OCI-LY1 (cell line): ENCODE data around the gene STRA6.

Experiments used
- H2AFZ ChIP-seq: fragments of 200-600 bp; sonication (generic), shearing (Covaris generic); 2 replicates; pipeline ENCODE4 v1.6.0; 2014; ENCODE audit warnings: antibody characterized with exemption, mild to moderate bottlenecking, low read length
- H3F3A ChIP-seq: fragments of 200-600 bp; sonication (generic), shearing (Covaris generic); 2 replicates; pipeline ENCODE4 v1.6.0; 2014; ENCODE audit warnings: mild to moderate bottlenecking, antibody characterized with exemption, low read length, moderate library complexity; ENCODE audit not compliant: insufficient read depth
- H3K27ac ChIP-seq: fragments of 200-600 bp; sonication (generic); 2 replicates; pipeline ENCODE4 v1.5.1; 2014; ENCODE audit warnings: low read length, mixed run types, mild to moderate bottlenecking, low read depth; ENCODE audit not compliant: poor library complexity, severe bottlenecking
- H3K27me3 ChIP-seq: fragments of 200-600 bp; sonication (generic); 2 replicates; pipeline ENCODE4 v1.6.0; 2014; ENCODE audit warnings: antibody characterized with exemption, mild to moderate bottlenecking, low read length, moderate library complexity; ENCODE audit not compliant: insufficient read depth
- H3K36me3 ChIP-seq: fragments of 200-600 bp; sonication (generic); 2 replicates; pipeline ENCODE4 v1.6.1; 2014; ENCODE audit warnings: mild to moderate bottlenecking, antibody characterized with exemption, low read length, moderate library complexity, mixed read lengths; ENCODE audit not compliant: insufficient read depth
- H3K4me1 ChIP-seq: fragments of 200-600 bp; sonication (generic); 2 replicates; pipeline ENCODE4 v1.5.1; 2014; ENCODE audit warnings: mild to moderate bottlenecking, low read length, moderate library complexity; ENCODE audit not compliant: insufficient read depth, severe bottlenecking
- H3K4me2 ChIP-seq: fragments of 200-600 bp; sonication (generic), shearing (Covaris generic); 2 replicates; pipeline ENCODE4 v1.6.1; 2014; ENCODE audit warnings: low read length
- H3K4me3 ChIP-seq: fragments of 200-600 bp; sonication (generic); 2 replicates; pipeline ENCODE4 v1.5.1; 2014; ENCODE audit warnings: low read length, low read depth, mild to moderate bottlenecking, mixed read lengths; ENCODE audit not compliant: poor library complexity, severe bottlenecking
- H3K79me2 ChIP-seq: fragments of 200-600 bp; shearing (Covaris generic); 2 replicates; pipeline ENCODE4 v1.6.1; 2016; ENCODE audit warnings: mixed run types, low read length, mixed read lengths; ENCODE audit not compliant: insufficient read depth
- H3K9ac ChIP-seq: fragments of 200-600 bp; sonication (generic), shearing (Covaris generic); 2 replicates; pipeline ENCODE4 v1.6.1; 2014; ENCODE audit warnings: mild to moderate bottlenecking, low read length, mixed read lengths
- H3K9me2 ChIP-seq: fragments of 200-600 bp; sonication (generic), shearing (Covaris generic); 2 replicates; pipeline ENCODE4 v1.6.1; 2014; ENCODE audit warnings: low read depth, mild to moderate bottlenecking, low read length, mixed read lengths
- H3K9me3 ChIP-seq: fragments of 200-600 bp; shearing (Covaris generic); 2 replicates; pipeline ENCODE4 v1.6.1; 2014; ENCODE audit warnings: low read length, mixed read lengths
- H4K20me1 ChIP-seq: fragments of 200-600 bp; sonication (generic), shearing (Covaris generic); 2 replicates; pipeline ENCODE4 v1.6.0; 2016; ENCODE audit warnings: mild to moderate bottlenecking, low read length; ENCODE audit not compliant: insufficient read depth
- CTCF ChIP-seq: fragments of 200-600 bp; sonication (generic), shearing (Covaris generic); IDR thresholded peaks from 2 replicates; pipeline ENCODE4 v1.5.1; 2017; ENCODE audit warnings: mild to moderate bottlenecking, antibody characterized with exemption, low read length, moderate library complexity, mixed read lengths
- EZH2 ChIP-seq: fragments of 200-600 bp; sonication (generic), shearing (Covaris generic); IDR thresholded peaks from 2 replicates; pipeline ENCODE4 v1.8.0; 2017; ENCODE audit warnings: borderline replicate concordance, mixed run types, mild to moderate bottlenecking, antibody characterized with exemption, low read length, moderate library complexity, mixed read lengths

Gene STRA6

DNA sequence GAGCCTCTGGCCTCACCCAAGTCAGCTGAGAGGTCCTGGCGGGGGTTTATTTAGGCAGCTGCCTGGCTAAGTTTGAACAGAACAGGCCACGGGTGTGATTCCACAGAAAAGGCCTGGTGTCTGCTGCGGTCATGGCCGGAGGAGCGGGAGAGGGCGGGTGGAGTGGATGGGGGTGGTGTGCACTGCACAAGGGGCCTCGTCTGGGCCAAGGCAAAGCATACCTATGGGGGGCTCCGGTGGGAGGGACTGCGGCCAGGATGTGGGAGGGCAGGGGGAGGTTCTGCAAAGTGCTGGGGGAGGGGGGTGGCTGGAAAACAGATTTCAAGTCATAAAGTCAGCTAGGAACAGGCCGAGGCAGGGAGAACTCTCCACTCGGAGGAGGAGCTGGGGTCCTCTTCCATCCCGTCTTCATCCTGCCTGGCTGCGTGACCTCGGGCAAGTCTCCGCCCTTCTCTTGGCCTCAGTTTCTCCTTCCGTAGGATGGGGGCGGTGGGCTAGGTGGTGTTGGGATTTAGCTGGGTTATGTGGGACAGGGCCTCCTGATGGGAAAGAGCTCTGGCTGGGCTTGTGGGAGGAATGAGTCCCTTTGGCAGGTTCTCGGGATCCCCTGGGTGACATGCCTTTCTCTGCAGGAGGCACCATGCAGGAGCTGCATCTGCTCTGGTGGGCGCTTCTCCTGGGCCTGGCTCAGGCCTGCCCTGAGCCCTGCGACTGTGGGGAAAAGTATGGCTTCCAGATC is 28.2 kb downstream of the STRA6 start:
- H3K4me2 ChIP-seq, result no peak overlapping the region
- TF ChIP-seq EZH2 (no peak), CTCF (no peak)
- H2AFZ ChIP-seq, result no peak overlapping the region
- H4K20me1 ChIP-seq, result no peaks in the 10 kb centered on the region
- H3K9me2 ChIP-seq, result no peaks in the 10 kb centered on the region
- H3K27me3 ChIP-seq, result 0 out of 2 replicates have a peak, but pooled peaks cover 5% of the 10 kb centered on the region
- no peak overlapping the region for H3K27ac ChIP-seq
- H3K9me3 ChIP-seq, result no peaks in the 10 kb centered on the region
- no peaks in the 10 kb centered on the region for H3K36me3 ChIP-seq
- no peaks in the 10 kb centered on the region for H3K4me1 ChIP-seq
- no peak overlapping the region for H3K4me3 ChIP-seq
- no peaks in the 10 kb centered on the region for H3K79me2 ChIP-seq
- H3F3A ChIP-seq, result no peaks in the 10 kb centered on the region
- H3K9ac ChIP-seq, result no peak overlapping the region

- no peaks in the 10 kb centered on the region for H3K4me1 ChIP-seq
- no peak within 1 kb of the TSS for H3K4me2 ChIP-seq
- H3K4me3 ChIP-seq, result no peak within 1 kb of the TSS
- no peaks in the 10 kb centered on the region for H3K9me3 ChIP-seq
- no peaks in the 10 kb centered on the region for H3K79me2 ChIP-seq
- no peak within 1 kb of the TSS for H2AFZ ChIP-seq
- H3K9me2 ChIP-seq, result no peaks in the 10 kb centered on the region
- no peak within 1 kb of the TSS for H3K27ac ChIP-seq
- no peaks in the 10 kb centered on the region for H3K36me3 ChIP-seq
- no peaks in the 10 kb centered on the region for H4K20me1 ChIP-seq
- TF ChIP-seq EZH2 (no peak), CTCF (no peak)
- H3K9ac ChIP-seq, result no peak within 1 kb of the TSS
- 0 out of 2 replicates have a peak, but pooled peaks cover 5% of the 10 kb centered on the region for H3K27me3 ChIP-seq
- no peaks in the 10 kb centered on the region for H3F3A ChIP-seq
These were observed 29.0 kb downstream of the STRA6 start, which contains the start of gene ISLR for GRCh38 chr15:74173380-74174218. Gene ISLR (plus strand): TSS chr15:74173710. CDS start chr15:74174859, 1,149 bp downstream.

DNA sequence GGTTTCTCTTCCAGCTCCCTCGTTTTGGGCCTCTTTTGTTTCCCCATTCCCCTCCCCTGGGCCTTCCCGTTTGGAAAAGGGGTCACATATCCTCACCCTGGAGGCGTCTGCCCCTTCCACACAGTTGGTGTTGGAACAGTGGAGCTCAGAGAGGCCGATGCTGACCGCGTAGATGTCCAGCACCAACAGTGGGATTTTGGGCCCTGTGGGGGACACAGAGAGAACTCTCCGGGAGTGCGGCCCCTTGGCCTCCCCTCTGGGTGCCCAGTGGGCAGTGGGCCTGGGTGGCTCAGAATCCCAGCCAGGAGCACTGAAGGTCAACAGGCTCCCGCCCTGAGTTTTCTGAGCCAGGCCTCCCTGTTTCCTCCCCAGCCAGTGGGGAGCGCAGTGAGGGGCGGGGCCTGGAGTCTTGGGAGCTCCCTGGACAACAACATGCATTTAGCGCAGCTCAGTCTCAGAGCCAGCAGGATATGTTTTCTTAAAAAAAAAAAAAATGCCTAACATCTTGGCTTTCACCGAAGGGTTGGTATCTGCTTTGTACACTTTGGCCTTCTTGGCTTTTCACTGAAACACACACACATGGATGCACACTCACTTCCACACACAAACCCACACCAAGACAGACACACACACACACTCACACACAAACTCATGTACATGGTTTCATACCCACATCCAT is 29.7 kb downstream of the STRA6 start:
- Histone ChIP-seq H3F3A (no peaks in the 10 kb centered on the region), H3K4me2 (no peak overlapping the region), H3K9me3 (no peaks in the 10 kb centered on the region), H3K79me2 (no peaks in the 10 kb centered on the region), H3K4me3 (no peak overlapping the region), H2AFZ (no peak overlapping the region), H3K27me3 (0 out of 2 replicates have a peak, but pooled peaks cover 2% of the 10 kb centered on the region), H3K9ac (no peak overlapping the region), H3K9me2 (no peaks in the 10 kb centered on the region), H3K4me1 (no peaks in the 10 kb centered on the region), H4K20me1 (no peaks in the 10 kb centered on the region), H3K36me3 (no peaks in the 10 kb centered on the region), H3K27ac (no peak overlapping the region)
- TF ChIP-seq CTCF (no peak), EZH2 (no peak)
